Fibroblast of skin of right quadriceps (primary cell): Measurements from ENCODE around the gene ATP6V0D1.
"Not testable (repeated sequence)": the region's sequence is repeated elsewhere in the genome, so short reads cannot be mapped to it uniquely, and the experiment has no call there.

ENCODE experiments used
- DNase-seq: peaks from one replicate; pipeline ENCODE4 v3.0.0-alpha.2; 2013

The ATP6V0D1 gene

DNA sequence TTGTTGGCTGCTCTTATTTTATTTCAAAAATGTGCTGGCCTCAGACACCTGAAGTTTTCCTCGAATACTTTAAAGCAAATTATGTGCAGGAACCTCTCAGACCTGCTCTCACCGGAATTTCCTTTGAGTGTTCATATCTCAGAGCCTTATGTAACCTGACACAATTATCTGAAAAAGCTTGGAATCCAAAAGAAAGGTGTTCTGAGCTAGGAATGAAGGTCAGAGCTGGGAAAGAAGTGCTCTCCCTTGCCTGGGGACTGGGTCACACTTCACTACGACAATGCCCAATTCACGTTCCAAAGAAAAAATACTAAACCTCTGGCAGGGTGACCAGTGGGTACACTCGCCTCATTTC lies 56.7 kb downstream of the ATP6V0D1 start:
- no peak for DNase-seq

DNA sequence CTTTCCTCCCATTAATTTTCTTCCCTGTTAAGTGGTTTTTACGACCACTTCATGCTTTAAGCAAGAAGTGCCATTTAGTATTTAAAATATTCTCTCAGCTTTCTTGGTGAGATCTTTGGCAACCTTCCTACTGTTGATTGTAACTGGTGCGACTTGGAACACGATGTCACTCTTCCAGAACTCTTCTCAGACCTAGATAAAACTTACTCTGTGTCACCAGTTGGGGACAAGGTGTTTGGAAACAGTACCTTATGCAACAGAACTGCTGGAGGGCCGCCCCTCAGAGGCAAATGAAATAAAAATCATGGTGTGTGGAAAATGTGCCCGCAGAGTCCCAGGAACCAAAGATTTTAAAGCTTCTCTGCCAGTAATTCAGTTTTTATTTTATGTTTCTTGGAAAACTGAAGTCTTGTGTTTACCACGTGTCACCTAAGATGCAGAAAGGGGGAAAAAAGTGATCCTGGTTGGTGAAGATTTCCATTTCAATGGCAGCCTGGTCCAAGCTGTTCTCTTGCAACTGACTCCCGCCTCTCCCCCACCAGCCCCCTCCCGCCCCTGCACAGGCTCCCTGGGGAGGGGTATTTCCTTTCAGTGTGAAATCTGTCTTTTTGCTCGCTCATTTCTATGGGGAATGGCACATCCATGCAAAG lies 57.2 kb downstream of the ATP6V0D1 start:
- no peak for DNase-seq

DNA sequence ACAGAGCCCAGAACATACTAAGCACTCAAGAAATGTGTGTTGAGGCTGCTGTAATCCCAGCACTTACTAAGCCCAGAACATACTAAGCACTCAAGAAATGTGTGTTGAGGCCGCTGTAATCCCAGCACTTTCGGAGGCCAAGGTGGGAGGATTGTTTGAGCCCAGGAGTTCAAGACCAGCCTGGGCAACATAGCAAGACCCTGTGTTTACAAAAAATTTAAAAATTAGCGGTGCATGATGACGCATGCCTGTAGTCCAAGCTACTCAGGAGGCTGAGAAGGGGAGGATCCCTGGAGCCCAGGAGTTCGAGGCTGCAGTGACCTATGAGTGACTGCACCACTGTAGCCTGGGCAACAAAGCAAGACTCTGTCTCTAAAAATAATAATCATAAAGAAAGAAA lies 57.9 kb downstream of the ATP6V0D1 start:
- DNase-seq = no peak

DNA sequence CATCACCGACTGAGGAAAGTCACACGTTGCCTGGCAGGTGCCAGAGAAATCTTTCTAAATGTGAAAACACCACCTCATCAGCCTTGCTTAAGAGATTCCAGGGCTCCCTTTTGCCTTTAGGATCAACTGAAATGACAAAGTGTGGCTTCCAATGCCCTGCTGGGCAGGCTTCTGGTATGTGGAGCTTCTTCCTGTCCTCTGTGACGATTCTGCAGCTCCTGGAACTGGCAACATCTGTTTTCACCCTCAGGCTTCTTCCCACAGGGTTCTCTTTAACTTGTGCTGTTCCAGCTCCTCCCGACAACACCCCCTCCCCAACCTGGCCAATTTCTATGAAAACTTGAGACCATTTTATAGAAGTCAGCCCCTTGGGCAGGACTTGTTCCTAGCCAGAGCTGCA lies 59.9 kb downstream of the ATP6V0D1 start:
- DNase-seq = no peak

- DNase-seq = peak; percentile 42
Observed at GRCh38 chr16:67419931-67420330, 61.0 kb downstream of the ATP6V0D1 start.

DNA sequence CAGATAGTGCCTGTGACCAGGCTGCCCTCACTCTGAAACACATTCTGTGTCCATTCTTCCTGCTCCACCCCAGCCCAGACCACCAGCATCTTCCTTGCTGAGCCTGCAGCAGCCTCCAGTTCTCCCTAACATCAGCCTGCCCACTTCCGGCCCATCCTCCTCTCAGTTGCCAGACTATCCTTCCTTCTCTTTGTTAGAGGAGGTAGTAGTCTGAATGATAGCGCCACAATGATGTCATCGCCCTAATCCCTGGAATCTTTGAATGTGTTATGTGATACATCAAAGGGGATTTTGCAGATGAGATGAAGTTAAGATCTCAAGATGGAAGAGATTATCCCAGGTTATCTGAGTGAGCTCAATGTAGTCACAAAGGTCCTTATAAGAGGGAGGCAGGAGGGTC lies 61.5 kb downstream of the ATP6V0D1 start:
- peak; percentile 65 for DNase-seq

DNA sequence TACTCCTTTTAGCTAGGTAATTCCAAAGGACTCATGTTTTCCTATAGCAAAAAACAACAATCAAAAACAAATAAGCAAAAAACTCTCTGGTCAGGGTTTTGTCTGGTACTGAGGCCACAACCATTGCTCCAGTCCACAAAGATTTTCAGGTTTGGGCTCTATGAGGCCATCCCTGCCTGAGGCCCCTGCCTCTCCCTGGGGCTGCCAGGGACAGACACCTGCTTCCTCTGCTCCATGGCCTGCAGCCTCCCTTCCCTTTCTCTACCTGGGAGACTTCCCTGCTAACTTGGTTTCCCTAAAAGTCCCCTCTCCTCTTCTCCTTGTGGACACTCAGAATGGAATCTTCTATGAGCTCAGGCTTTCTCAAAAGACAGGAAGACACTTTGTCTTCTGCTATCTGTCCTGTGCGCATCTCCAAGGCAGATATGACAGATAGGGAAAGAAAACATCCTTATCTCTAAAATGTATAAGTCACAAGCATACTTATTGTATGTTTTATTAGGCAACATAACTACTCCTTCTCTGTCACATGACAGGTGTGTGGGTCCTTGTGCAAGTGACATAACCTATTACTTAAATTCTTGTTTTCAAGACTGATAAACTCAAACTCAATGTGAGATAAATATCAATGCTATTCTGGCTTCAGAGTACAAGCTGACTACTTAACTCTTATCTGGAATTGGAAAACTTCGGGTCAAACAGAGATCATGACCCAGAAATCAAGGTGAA lies 63.5 kb downstream of the ATP6V0D1 start:
- no peak for DNase-seq

DNA sequence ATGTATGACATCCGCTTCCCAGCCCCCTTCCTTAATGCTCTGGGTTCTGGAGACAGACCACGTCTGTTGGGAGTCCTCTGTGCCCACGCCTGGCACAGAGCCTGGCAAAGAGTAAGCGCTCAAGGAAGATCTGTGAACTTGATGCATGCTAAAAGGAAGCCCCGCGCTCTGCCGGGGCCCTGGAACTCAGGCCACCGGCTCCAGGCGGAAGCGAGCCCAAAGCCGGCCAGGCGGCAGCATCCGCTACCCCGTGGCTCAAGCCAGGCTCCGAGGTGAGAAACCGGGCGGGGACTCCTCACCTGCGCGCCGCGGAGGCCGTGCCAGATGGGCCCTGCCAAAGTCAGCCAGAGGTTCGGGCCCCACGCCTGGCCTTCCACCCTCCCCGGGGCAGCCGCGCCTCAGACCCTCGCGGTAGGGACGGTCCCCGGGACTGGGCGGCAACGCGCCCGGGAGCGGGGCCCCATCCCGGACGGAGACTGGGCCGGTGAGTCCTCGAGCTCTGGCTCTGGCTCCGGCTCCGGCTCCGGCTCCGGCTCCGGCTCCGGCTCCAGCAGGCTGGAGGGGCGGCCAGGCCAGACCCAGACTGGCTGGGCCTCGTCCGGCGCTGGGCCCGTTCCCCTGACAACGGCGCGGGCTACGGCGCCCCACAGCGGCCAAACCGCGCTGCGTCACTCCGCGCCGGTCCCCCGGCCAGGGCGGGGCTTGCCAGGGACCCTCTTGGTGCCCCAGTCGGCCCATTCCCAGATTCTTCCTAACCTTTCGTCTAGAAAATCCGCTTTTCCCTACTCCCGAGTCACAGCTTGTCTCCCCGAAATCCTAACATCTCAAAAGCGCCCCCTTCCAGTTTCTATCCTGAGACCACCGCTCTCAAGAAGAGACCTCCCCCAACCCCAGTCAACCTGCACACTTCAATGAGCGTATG lies 64.8 kb downstream of the ATP6V0D1 start, which contains the start of gene ZDHHC1:
TSS of gene ZDHHC1 (minus strand) at position 606 of the 922 bp plus-strand sequence. CDS start 8,702 bp downstream, outside the sequence.
- DNase-seq = peak; percentile 68

- not testable (repeated sequence) for DNase-seq
Observed at GRCh38 chr16:67415421-67415820, 65.5 kb downstream of the ATP6V0D1 start.

GRCh38 chr16:67413978-67414911 lies 66.7 kb downstream of the ATP6V0D1 start:
- DNase-seq = no peak

- no peak for DNase-seq
Observed at GRCh38 chr16:67412294-67412693, 68.7 kb downstream of the ATP6V0D1 start.

DNA sequence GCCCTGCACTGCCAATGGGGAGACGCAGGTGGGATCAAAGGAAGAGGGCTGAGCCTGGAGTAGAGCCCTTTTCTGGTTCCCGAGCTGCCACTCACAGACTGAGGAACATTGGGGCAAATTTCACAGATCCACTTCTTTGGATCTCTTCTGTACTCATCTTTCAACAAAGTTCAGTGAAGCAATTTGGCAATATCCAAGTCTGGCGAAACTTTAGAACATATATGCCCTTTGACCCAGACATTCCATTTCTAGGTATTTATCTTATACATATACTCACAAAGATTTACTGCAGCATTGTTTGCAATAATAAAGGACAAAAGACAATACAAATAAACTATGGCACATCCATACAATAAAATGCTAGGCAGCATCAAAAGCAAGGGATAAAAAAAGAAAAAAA lies 69.6 kb downstream of the ATP6V0D1 start:
- no peak for DNase-seq

DNA sequence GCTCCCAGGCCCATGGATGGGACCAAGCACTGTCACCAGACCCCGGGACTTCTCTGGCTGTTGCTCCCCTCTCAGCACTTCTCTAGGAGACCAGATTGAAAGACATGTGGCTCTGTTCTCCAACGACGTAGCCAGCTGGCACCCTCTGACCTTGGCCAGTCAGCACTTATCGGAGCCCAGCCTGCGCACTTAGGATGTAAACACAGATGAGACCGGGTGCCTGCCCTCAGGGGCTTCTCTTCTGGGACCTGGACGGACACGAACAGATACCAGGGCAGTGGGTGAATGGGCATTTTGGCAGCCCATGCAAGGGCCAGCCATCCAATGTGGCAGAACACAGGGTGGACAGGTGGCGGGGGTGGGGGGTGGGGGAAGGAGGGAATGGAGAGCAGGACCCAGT lies 71.3 kb downstream of the ATP6V0D1 start:
- DNase-seq = no peak

DNA sequence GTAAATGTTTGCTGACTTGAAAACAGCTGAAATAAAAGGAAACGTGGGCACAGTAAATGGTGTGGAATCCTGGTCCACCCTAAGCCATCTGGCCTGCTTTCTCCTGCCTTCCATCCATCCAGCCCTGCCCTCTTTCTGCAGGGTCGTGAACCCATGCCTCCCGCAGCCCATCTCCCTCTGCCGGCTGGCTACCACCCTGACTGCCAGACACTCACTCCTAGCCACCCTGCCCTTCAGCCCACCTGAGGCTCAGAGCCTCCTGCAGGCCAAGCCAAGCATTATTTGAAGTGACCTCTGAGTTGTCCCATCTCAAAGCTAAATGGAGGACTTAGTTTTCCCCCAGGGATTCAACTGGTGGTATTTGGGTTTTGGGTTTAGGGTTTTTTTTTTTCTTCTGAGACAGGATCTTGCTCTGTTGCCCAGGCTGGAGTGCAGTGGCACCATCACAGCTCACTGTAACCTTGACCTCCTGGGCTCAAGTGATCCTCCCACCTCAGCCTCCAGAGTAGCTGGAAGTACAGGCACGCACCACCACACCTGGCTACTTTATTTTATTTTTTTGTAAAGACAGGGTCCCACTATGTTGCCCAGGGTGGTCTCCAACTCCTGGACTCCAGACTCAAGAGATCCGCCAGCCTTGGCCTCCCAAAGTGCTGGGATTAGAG lies 73.0 kb downstream of the ATP6V0D1 start:
- DNase-seq = no peak

DNA sequence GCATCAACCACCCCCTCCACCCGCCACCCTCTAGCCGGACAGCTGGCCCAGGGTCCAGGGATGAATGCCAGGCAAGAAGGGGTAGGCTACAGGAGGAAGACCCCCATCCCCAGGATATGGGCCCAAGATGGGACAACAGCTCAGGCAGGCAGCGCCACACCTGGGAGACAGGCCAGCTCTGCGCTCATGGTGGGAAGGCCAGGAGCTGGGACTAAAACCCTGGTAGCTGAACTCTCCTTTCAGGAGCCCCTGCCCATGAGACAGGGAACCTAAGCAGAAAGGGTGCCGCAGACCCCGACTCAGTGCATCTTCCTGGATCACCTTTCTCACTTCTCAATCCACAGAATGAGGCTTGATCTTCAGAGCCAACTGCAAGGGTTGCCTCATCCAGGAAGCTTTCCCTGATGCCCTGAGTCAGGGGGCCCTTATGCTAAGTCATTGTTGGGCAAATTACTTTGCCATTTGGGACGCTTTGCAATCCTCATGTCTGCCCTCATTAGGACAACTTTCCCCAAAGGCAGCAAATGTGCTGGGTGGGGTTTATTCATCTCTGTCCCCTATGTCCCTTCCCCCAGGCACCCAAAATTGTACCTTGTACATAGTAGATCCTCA lies 73.7 kb downstream of the ATP6V0D1 start:
- no peak for DNase-seq

DNA sequence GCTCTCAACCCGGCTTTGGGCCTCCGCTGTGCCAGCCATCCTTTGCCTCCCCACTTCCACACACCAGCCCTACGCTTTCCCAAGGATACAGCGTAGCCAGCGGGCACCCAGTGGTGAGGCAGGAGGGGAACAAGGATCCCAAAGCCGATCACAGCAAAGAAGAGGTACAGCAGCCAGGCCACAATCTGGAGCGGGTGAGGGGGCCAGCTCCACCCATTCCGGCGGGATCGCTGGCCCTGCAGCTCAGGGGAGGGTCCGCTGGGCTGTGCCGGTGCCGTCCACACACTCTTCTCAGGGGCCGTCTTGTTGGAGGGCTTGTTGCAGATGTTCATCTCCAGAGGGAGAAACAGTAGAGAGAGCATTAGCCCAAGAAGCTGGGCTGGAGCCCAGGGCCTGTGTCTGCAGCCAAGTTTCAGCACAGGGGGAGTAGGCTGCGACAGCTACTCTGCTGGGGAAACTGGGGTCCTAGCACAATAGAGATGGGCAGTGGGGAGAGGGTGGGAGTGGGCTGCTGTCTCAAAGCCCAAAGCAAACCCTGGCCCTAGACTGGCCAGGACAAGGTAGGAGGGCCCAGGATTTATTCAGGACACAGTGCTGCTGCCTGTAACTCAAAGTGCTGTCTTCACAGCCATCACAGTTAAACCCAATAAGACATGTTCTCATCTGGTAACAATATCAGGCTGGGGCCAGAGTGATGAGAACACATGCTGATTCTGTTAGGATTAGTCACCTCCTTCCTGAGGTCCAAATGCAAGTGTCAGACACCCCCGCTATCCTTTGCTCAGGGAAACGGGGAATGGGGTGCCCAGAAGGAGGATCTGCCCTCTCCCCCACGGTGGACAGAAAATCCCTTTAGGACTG lies 74.6 kb downstream of the ATP6V0D1 start:
- DNase-seq = peak; percentile 89

DNA sequence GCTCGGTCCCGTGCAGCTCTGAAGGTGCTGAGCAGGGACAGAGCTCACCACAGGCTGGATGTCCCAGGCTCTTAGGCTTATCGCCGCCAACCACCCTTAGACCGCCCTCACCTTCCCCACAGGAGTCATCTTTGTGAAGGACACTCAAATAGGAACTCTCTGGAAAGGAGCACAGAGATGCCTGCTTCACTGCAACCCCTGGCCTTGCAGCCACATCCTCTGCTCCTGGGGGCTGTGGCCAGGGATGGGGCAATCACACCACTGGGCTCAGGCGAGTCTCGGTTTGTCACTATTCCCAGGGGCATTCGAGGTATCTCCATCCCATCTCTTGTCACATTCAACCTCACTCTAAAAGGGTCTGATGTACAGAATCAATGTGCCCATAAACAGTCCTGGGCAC lies 75.6 kb downstream of the ATP6V0D1 start:
- no peak for DNase-seq

DNA sequence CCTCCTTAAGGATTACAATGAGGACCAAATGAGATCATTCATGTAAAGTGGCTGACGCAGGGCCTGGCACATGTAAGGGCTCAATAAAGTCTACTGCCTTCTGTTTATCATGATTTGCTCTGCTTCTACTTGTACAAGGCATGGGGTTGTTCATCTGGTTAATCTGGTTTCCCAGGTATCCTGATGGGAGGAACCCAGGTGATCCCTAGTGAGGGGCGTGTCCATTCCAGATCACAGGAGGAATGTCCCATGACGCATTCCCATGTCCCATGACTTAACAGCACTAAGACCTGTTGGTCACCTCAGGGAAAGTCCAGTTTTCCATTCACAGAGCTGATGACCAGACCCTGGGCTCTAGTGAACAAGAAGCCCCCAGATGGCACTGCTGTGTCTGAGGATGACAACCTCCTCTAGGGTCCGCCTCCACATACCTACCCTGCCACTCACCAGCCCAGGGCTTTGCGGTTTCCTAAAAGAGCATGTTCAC lies 76.2 kb downstream of the ATP6V0D1 start:
- no peak for DNase-seq

- DNase-seq = no peak
Observed at GRCh38 chr16:67403976-67404555, 76.9 kb downstream of the ATP6V0D1 start.

DNA sequence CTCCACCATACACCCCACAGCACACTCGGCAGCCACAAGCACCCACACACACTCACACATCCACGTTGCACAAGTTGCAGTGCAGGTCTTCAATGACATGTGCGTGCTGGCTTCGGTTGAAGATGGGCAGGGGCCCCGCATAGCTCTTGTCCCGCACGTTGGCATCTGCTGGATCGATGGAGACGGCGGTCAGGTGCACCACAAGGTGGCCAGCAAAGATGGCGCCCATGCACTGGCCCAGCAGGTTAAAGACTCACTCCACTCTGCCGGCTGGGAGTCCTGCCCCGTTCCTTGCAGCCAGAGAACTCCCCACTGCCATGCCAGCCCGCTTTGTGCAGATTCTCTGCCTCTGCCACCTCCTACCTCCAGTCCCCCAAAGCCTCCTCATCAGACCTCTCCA lies 80.1 kb downstream of the ATP6V0D1 start:
- no peak for DNase-seq
